K562 (cell line): Measurements from ENCODE around the gene MDM1. TPM values are rescaled to one million over a fixed set of nuclear protein-coding genes. Genes with fewer than 3 reads are reported as not detected.

Experiments used
- DPF2 ChIP-seq: fragments of 450-650 bp; IDR thresholded peaks from 2 replicates; pipeline ENCODE4 v1.6.1; 2016
- KLF16 ChIP-seq: IDR thresholded peaks from 2 replicates; pipeline ENCODE4 v1.6.1; 2016; ENCODE audit warnings: antibody characterized with exemption
- NCOA2 ChIP-seq, 2 experiments: fragments of 450-650 bp; IDR thresholded peaks; 2 replicates each; pipeline ENCODE4 v1.6.1; 2018; ENCODE audit warnings: mild to moderate bottlenecking in 2 of 2, moderate library complexity in 1 of 2; ENCODE audit not compliant: partially characterized antibody in 2 of 2
- SRSF1 ChIP-seq: fragments of 200-400 bp; formaldehyde crosslinking; IDR thresholded peaks from 2 replicates; pipeline ENCODE4 v1.6.1; 2017; ENCODE audit warnings: mild to moderate bottlenecking, low read depth, low read length, moderate library complexity
- TFE3 ChIP-seq: fragments of 450-650 bp; formaldehyde crosslinking; IDR thresholded peaks from 2 replicates; pipeline ENCODE4 v1.4.0; 2020; ENCODE audit warnings: mild to moderate bottlenecking, mixed read lengths
- ZNF239 ChIP-seq: fragments of 250-450 bp; sonication (Bioruptor Pico); IDR thresholded peaks from 2 replicates; pipeline ENCODE4 v1.4.0; 2020; ENCODE audit warnings: mild to moderate bottlenecking
- polyA plus RNA-seq, 8 experiments: library from polyadenylated mRNA; depleted of rRNA in 4 of 8; stranded (reverse) in 5 of 8; unstranded in 3 of 8; fragments of >200 nt; fragmentation: Nextera tagmentation in 2 of 8; fragmentation: Illumina TruSeq in 1 of 8; extraction: Ambion mirVana in 2 of 8; extraction: Trizol in 1 of 8; gene quantifications; 2 replicates each; pipeline versions ENCODE4 v1.2.1 to v1.2.3, GENCODE V29; 2011 to 2014; ENCODE audit warnings: inconsistent platforms in 1 of 8, missing spikeins in 1 of 8
- total RNA-seq, 7 experiments: library from RNA; depleted of rRNA in 6 of 7; stranded (reverse); fragments of >200 nt in 6 of 7; fragmentation: Illumina TruSeq in 2 of 7; extraction: Trizol in 2 of 7; gene quantifications; 2 replicates each; pipeline versions ENCODE4 v1.2.1 to v1.2.3, GENCODE V29; 2011 to 2021; ENCODE audit warnings: low replicate concordance in 1 of 7
- TF ChIP-seq, protein P1 (sequence below): fragments of 200-800 bp; sonication (Bioruptor generic); IDR thresholded peaks from 2 replicates; pipeline ENCODE4 v1.6.1; 2016; ENCODE audit warnings: missing genetic modification characterization, missing compliant biosample characterization
- TF ChIP-seq, protein P2 (sequence below), 2 experiments: fragments of 450-650 bp in 1 of 2; sonication (generic) in 1 of 2; formaldehyde crosslinking in 1 of 2; IDR thresholded peaks in 1 of 2; conservative IDR thresholded peaks in 1 of 2; 2 replicates each; pipeline versions ENCODE4 v1.6.1 to v1.8.1; 2016 to 2023; ENCODE audit warnings: mild to moderate bottlenecking in 2 of 2, moderate library complexity in 2 of 2, inconsistent platforms in 1 of 2, missing genetic modification reagents in 1 of 2
- TF ChIP-seq, protein P3 (sequence below): fragments of 250-450 bp; sonication (Bioruptor Pico); IDR thresholded peaks from 2 replicates; pipeline ENCODE4 v1.5.1; 2021; ENCODE audit warnings: mild to moderate bottlenecking

MDM1 gene
- total and polyA plus RNA-seq, 9 of the 15 experiments (the other 6 are each of a cell fraction or from before 2014, with no cell fraction given): 7.5 to 16.8 (median 13.1) TPM

DNA sequence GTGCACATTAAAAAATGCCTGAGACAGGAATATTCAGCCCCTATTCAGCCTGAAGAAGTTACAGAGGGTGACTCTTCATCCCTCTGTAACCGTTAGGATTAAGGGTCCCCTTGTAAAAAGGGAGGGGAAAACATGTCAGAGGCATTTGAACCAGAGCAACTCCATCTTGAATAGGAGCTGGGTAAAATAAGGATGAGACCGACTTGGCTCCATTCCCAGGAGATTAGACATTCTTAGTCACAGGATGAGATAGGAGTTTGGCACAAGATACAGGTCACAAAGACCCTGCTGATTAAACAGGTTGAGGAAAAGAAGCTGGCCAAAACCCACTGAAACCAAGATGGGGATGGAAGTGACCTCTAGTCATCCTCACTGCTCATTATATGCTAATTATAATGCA, 19.9 kb upstream of the MDM1 start (continued):
- no peak for TF ChIP-seq SRSF1
- no peak for TF ChIP-seq KLF16
- TF ChIP-seq, protein P1, sequence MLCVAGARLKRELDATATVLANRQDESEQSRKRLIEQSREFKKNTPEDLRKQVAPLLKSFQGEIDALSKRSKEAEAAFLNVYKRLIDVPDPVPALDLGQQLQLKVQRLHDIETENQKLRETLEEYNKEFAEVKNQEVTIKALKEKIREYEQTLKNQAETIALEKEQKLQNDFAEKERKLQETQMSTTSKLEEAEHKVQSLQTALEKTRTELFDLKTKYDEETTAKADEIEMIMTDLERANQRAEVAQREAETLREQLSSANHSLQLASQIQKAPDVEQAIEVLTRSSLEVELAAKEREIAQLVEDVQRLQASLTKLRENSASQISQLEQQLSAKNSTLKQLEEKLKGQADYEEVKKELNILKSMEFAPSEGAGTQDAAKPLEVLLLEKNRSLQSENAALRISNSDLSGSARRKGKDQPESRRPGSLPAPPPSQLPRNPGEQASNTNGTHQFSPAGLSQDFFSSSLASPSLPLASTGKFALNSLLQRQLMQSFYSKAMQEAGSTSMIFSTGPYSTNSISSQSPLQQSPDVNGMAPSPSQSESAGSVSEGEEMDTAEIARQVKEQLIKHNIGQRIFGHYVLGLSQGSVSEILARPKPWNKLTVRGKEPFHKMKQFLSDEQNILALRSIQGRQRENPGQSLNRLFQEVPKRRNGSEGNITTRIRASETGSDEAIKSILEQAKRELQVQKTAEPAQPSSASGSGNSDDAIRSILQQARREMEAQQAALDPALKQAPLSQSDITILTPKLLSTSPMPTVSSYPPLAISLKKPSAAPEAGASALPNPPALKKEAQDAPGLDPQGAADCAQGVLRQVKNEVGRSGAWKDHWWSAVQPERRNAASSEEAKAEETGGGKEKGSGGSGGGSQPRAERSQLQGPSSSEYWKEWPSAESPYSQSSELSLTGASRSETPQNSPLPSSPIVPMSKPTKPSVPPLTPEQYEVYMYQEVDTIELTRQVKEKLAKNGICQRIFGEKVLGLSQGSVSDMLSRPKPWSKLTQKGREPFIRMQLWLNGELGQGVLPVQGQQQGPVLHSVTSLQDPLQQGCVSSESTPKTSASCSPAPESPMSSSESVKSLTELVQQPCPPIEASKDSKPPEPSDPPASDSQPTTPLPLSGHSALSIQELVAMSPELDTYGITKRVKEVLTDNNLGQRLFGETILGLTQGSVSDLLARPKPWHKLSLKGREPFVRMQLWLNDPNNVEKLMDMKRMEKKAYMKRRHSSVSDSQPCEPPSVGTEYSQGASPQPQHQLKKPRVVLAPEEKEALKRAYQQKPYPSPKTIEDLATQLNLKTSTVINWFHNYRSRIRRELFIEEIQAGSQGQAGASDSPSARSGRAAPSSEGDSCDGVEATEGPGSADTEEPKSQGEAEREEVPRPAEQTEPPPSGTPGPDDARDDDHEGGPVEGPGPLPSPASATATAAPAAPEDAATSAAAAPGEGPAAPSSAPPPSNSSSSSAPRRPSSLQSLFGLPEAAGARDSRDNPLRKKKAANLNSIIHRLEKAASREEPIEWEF (CRISPR knock-in tag): no peak
- 0 out of 2 replicates have a peak, but pooled peaks have one; percentile 29 for TF ChIP-seq DPF2
- TF ChIP-seq TFE3 (CRISPR knock-in tag): peak; percentile 55
- TF ChIP-seq, protein P2, sequence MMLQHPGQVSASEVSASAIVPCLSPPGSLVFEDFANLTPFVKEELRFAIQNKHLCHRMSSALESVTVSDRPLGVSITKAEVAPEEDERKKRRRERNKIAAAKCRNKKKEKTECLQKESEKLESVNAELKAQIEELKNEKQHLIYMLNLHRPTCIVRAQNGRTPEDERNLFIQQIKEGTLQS (IDR thresholded peaks at IDR 0.05): no peak
- TF ChIP-seq, protein P2 (CRISPR knock-in tag; conservative IDR thresholded peaks at IDR 0.05): no peak
- TF ChIP-seq ZNF239 (CRISPR knock-in tag): peak; percentile 92
- TF ChIP-seq, protein P3, sequence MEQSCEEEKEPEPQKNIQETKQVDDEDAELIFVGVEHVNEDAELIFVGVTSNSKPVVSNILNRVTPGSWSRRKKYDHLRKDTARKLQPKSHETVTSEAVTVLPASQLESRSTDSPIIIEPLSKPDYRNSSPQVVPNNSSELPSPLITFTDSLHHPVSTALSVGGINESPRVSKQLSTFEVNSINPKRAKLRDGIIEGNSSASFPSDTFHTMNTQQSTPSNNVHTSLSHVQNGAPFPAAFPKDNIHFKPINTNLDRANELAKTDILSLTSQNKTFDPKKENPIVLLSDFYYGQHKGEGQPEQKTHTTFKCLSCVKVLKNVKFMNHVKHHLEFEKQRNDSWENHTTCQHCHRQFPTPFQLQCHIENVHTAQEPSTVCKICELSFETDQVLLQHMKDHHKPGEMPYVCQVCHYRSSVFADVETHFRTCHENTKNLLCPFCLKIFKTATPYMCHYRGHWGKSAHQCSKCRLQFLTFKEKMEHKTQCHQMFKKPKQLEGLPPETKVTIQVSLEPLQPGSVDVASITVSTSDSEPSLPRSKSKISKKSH: peak; percentile 49; the same call in 1 of the 2 replicates
- TF ChIP-seq NCOA2 (IDR thresholded peaks at IDR 0.05; ENCODE audit: partially characterized antibody in 2 of 2): no peak
